Neuronal stem cell (in vitro differentiated cells): Measurements from ENCODE around the gene LRRTM3.

Experiments used
- DNase-seq: peaks from one replicate; pipeline ENCODE4 v3.0.0-alpha.2; 2013; ENCODE audit warnings: low spot score
- H2AFZ ChIP-seq: one replicate; pipeline ENCODE4 v1.6.1; 2013; ENCODE audit warnings: mild to moderate bottlenecking, low read length, inconsistent platforms
- H2AK5ac ChIP-seq: 2 replicates; pipeline ENCODE4 v1.6.1; 2013; ENCODE audit warnings: low read depth, mild to moderate bottlenecking, inconsistent platforms, low read length, moderate library complexity, mixed read lengths
- H2BK120ac ChIP-seq: 2 replicates; pipeline ENCODE4 v1.6.1; 2013; ENCODE audit warnings: low read depth, mild to moderate bottlenecking, inconsistent platforms, low read length, moderate library complexity, mixed read lengths
- H2BK12ac ChIP-seq: one replicate; pipeline ENCODE4 v1.6.1; 2013; ENCODE audit warnings: low read length, inconsistent platforms
- H2BK15ac ChIP-seq: 2 replicates; pipeline ENCODE4 v1.6.1; 2013; ENCODE audit warnings: mild to moderate bottlenecking, low read length, inconsistent platforms, mixed read lengths
- H2BK5ac ChIP-seq: one replicate; pipeline ENCODE4 v1.6.1; 2013; ENCODE audit warnings: inconsistent platforms, mild to moderate bottlenecking, low read length, moderate library complexity
- H3K14ac ChIP-seq: one replicate; pipeline ENCODE4 v1.6.1; 2013; ENCODE audit warnings: low read length, inconsistent platforms
- H3K18ac ChIP-seq: 2 replicates; pipeline ENCODE4 v1.6.1; 2013; ENCODE audit warnings: low read length, inconsistent platforms
- H3K23ac ChIP-seq: 2 replicates; pipeline ENCODE4 v1.6.1; 2013; ENCODE audit warnings: low read depth, mild to moderate bottlenecking, mixed read lengths, low read length, inconsistent platforms; ENCODE audit not compliant: poor library complexity
- H3K27ac ChIP-seq: replicated peaks from 3 replicates; pipeline ENCODE4 v1.5.1; 2013; ENCODE audit warnings: low read length, inconsistent platforms
- H3K27me3 ChIP-seq, 3 experiments: 2 replicates each; pipeline ENCODE4 v1.6.1; 2013; ENCODE audit warnings: low read length in 3 of 3, mild to moderate bottlenecking in 2 of 3, inconsistent platforms in 1 of 3, low read depth in 1 of 3, mixed read lengths in 1 of 3, moderate library complexity in 1 of 3; ENCODE audit not compliant: control insufficient read depth in 3 of 3, insufficient read depth in 3 of 3
- H3K36me3 ChIP-seq, 2 donors: replicated peaks in 1 of 2; 2 replicates each; pipeline ENCODE4 v1.6.1; 2013; ENCODE audit warnings: low read length in 2 of 2; ENCODE audit not compliant: control insufficient read depth in 2 of 2, insufficient read depth in 2 of 2
- H3K4ac ChIP-seq: 2 replicates; pipeline ENCODE4 v1.6.1; 2013; ENCODE audit warnings: inconsistent platforms, mild to moderate bottlenecking, low read length, moderate library complexity
- H3K4me1 ChIP-seq, 2 donors: 1 replicate in 1 of 2; 2 replicates in 1 of 2; pipeline ENCODE4 v1.6.1; 2013; ENCODE audit warnings: low read length in 2 of 2, low read depth in 1 of 2; ENCODE audit not compliant: control insufficient read depth in 2 of 2, insufficient read depth in 1 of 2
- H3K4me2 ChIP-seq: one replicate; pipeline ENCODE4 v1.6.1; 2013; ENCODE audit warnings: mild to moderate bottlenecking, low read length, inconsistent platforms; ENCODE audit not compliant: insufficient read depth, poor library complexity, severe bottlenecking
- H3K4me3 ChIP-seq, 2 donors: 2 replicates each; pipeline ENCODE4 v1.5.1; 2013; ENCODE audit warnings: low read length in 2 of 2, mild to moderate bottlenecking in 2 of 2, inconsistent platforms in 1 of 2, moderate library complexity in 1 of 2
- H3K79me1 ChIP-seq: one replicate; pipeline ENCODE4 v1.6.1; 2013; ENCODE audit warnings: low read depth, mild to moderate bottlenecking, inconsistent platforms, low read length, moderate library complexity
- H3K9ac ChIP-seq: one replicate; pipeline ENCODE4 v1.6.1; 2013; ENCODE audit warnings: mild to moderate bottlenecking, low read depth, low read length, inconsistent platforms; ENCODE audit not compliant: poor library complexity
- H3K9me3 ChIP-seq, 2 donors: replicated peaks in 1 of 2; 2 replicates each; pipeline versions ENCODE3 to v1.6.1; 2013; ENCODE audit warnings: low read length in 2 of 2, mild to moderate bottlenecking in 2 of 2, inconsistent platforms in 1 of 2, low read depth in 1 of 2, mixed read lengths in 1 of 2, moderate library complexity in 1 of 2; ENCODE audit not compliant: control insufficient read depth in 2 of 2, insufficient read depth in 1 of 2
- H4K8ac ChIP-seq: one replicate; pipeline ENCODE4 v1.6.1; 2013; ENCODE audit warnings: low read depth, mild to moderate bottlenecking, inconsistent platforms, low read length, moderate library complexity
- H4K91ac ChIP-seq: one replicate; pipeline ENCODE4 v1.6.1; 2013; ENCODE audit warnings: low read length, low read depth, mild to moderate bottlenecking, inconsistent platforms; ENCODE audit not compliant: poor library complexity
- WGBS, 2 donors: extraction: QIAGEN DNeasy Blood & Tissue Kit; methylation state at CpG; one replicate each; pipeline ENCODE4 v1.1.7; 2013; ENCODE audit warnings: missing lambda C conversion rate in 2 of 2, mixed read lengths in 1 of 2; ENCODE audit not compliant: insufficient read length in 2 of 2, insufficient replicate concordance in 1 of 2; ENCODE audit errors: extremely low coverage in 2 of 2; 5-methylcytosine and 5-hydroxymethylcytosine counted together

Gene LRRTM3

GRCh38 chr10:66881814-66882213, 44.0 kb upstream of the LRRTM3 start:
- Histone ChIP-seq H2AFZ (no peak overlapping the region), H3K36me3 (no peaks in the 10 kb centered on the region), H3K27ac (no peak overlapping the region), H3K23ac (no peak overlapping the region), H2BK12ac (no peak overlapping the region), H2BK120ac (no peak overlapping the region), H2BK5ac (no peak overlapping the region), H4K8ac (no peak overlapping the region), H3K9ac (no peak overlapping the region), H3K79me1 (no peaks in the 10 kb centered on the region), H3K9me3 (no peaks in the 10 kb centered on the region), H2BK15ac (no peak overlapping the region), H3K27me3 (peaks cover 0 to 9% (median 0%) of the 10 kb centered on the region in 3 experiments), H3K14ac (no peak overlapping the region), H3K4me1 (no peaks in the 10 kb centered on the region), H3K4me2 (no peak overlapping the region), H3K4me3 (no peak overlapping the region), H3K18ac (no peak overlapping the region), H3K4ac (no peak overlapping the region), H4K91ac (no peak overlapping the region), H2AK5ac (no peak overlapping the region)
- no CpG with 5 or more reads among the region's 3 CpGs for WGBS, 2 donors
- no peak for DNase-seq

- H4K91ac ChIP-seq, result no peak overlapping the region
- no peak overlapping the region for H2AFZ ChIP-seq
- no peak overlapping the region for H2AK5ac ChIP-seq
- H3K9ac ChIP-seq, result no peak overlapping the region
- DNase-seq, result no peak
- H3K27me3 ChIP-seq, result peaks cover 0 to 4% (median 0%) of the 10 kb centered on the region in 3 experiments
- WGBS, 2 donors, result no CpG with 5 or more reads among the region's 2 CpGs
- no peaks in the 10 kb centered on the region for H3K9me3 ChIP-seq
- no peak overlapping the region for H3K18ac ChIP-seq
- no peaks in the 10 kb centered on the region for H3K4me1 ChIP-seq
- no peaks in the 10 kb centered on the region for H3K36me3 ChIP-seq
- H3K27ac ChIP-seq, result no peak overlapping the region
- H2BK12ac ChIP-seq, result no peak overlapping the region
- no peaks in the 10 kb centered on the region for H3K79me1 ChIP-seq
- no peak overlapping the region for H3K14ac ChIP-seq
- no peak overlapping the region for H4K8ac ChIP-seq
- no peak overlapping the region for H3K4ac ChIP-seq
- no peak overlapping the region for H3K23ac ChIP-seq
- H2BK5ac ChIP-seq, result no peak overlapping the region
- H3K4me3 ChIP-seq, result no peak overlapping the region
- H2BK120ac ChIP-seq, result no peak overlapping the region
- H2BK15ac ChIP-seq, result no peak overlapping the region
- no peak overlapping the region for H3K4me2 ChIP-seq
These were observed 43.6 kb upstream of the LRRTM3 start for GRCh38 chr10:66882271-66882670.

GRCh38 chr10:66886848-66887247, 39.0 kb upstream of the LRRTM3 start:
- no peaks in the 10 kb centered on the region for H3K79me1 ChIP-seq
- H3K18ac ChIP-seq, result no peak overlapping the region
- no peak overlapping the region for H2BK15ac ChIP-seq
- H3K14ac ChIP-seq, result no peak overlapping the region
- no peak overlapping the region for H3K4me2 ChIP-seq
- no peak overlapping the region for H3K9ac ChIP-seq
- H4K8ac ChIP-seq, result no peak overlapping the region
- H2AK5ac ChIP-seq, result no peak overlapping the region
- H2BK120ac ChIP-seq, result no peak overlapping the region
- H3K23ac ChIP-seq, result no peak overlapping the region
- no peak overlapping the region for H4K91ac ChIP-seq
- H3K36me3 ChIP-seq, result no peaks in the 10 kb centered on the region
- no peaks in the 10 kb centered on the region for H3K27me3 ChIP-seq
- H3K4me1 ChIP-seq, result no peaks in the 10 kb centered on the region
- no peak overlapping the region for H3K4me3 ChIP-seq
- DNase-seq, result no peak
- H3K4ac ChIP-seq, result no peak overlapping the region
- H2BK12ac ChIP-seq, result no peak overlapping the region
- H2AFZ ChIP-seq, result no peak overlapping the region
- H3K27ac ChIP-seq, result no peak overlapping the region
- H2BK5ac ChIP-seq, result no peak overlapping the region
- H3K9me3 ChIP-seq, result no peaks in the 10 kb centered on the region

- Histone ChIP-seq H3K27ac (no peak overlapping the region), H3K4me3 (no peak overlapping the region), H2BK12ac (no peak overlapping the region), H3K36me3 (no peaks in the 10 kb centered on the region), H2AFZ (no peak overlapping the region), H2BK120ac (no peak overlapping the region), H3K4me1 (peaks cover 0 to 6% of the 10 kb centered on the region in 2 donors), H3K9ac (no peak overlapping the region), H4K91ac (no peak overlapping the region), H3K4ac (no peak overlapping the region), H3K4me2 (no peak overlapping the region), H3K27me3 (no peaks in the 10 kb centered on the region), H3K14ac (no peak overlapping the region), H2BK15ac (no peak overlapping the region), H3K23ac (no peak overlapping the region), H4K8ac (no peak overlapping the region), H3K79me1 (no peaks in the 10 kb centered on the region), H2AK5ac (no peak overlapping the region), H2BK5ac (no peak overlapping the region), H3K9me3 (no peaks in the 10 kb centered on the region), H3K18ac (no peak overlapping the region)
- no peak for DNase-seq
- no CpG with 5 or more reads among the region's 1 CpG for WGBS, 2 donors
These were observed 37.6 kb upstream of the LRRTM3 start for GRCh38 chr10:66888237-66888636.
